ENCODE measurements around the gene TBC1D22A. TPM values are rescaled to one million over a fixed set of nuclear protein-coding genes. Genes with fewer than 3 reads are reported as not detected.

The TBC1D22A gene
- total RNA-seq, 4 donors from 2014 or later = 18.8 to 25.2 (median 23.1) TPM

GRCh38 chr22:46996595-46997310 lies 234.3 kb downstream of the TBC1D22A start:
- intact Hi-C loops (cut with DNase I; ENCODE audit: low total_unique reads) (no loop called here), in situ Hi-C loops (cut with MboI; ENCODE audit: low sequenced_read_pairs in 4 of 4) (no loop called here)
- no peaks in the 10 kb centered on the region for H3K9me3 ChIP-seq
- H3K4me1 ChIP-seq = peaks cover 0 to 4% of the 10 kb centered on the region in 2 donors
- no peak overlapping the region for H3K27ac ChIP-seq
- ATAC-seq (no peak), DNase-seq (no peak)
- no peaks in the 10 kb centered on the region for H3K27me3 ChIP-seq
- no peaks in the 10 kb centered on the region for H3K36me3 ChIP-seq
- TF ChIP-seq POLR2A (IDR thresholded peaks at IDR 0.05) (no peak), CTCF (IDR thresholded peaks at IDR 0.05 in 4 of 5, conservative IDR thresholded peaks at IDR 0.05 in 1 of 5) (no peak)
- no peak overlapping the region for H3K4me3 ChIP-seq

- no peak overlapping the region for H3K4me3 ChIP-seq
- no peaks in the 10 kb centered on the region for H3K9me3 ChIP-seq
- DNase-seq (no peak), ATAC-seq (no peak)
- TF ChIP-seq CTCF (IDR thresholded peaks at IDR 0.05 in 4 of 5, conservative IDR thresholded peaks at IDR 0.05 in 1 of 5) (no peak), POLR2A (IDR thresholded peaks at IDR 0.05) (no peak)
- no peaks in the 10 kb centered on the region for H3K27me3 ChIP-seq
- no peak overlapping the region for H3K27ac ChIP-seq
- H3K36me3 ChIP-seq = no peaks in the 10 kb centered on the region
- H3K4me1 ChIP-seq = peaks cover 0 to 4% of the 10 kb centered on the region in 2 donors
- intact Hi-C loops (cut with DNase I; ENCODE audit: low total_unique reads) (no loop called here), in situ Hi-C loops (cut with MboI; ENCODE audit: low sequenced_read_pairs in 4 of 4) (no loop called here)
Observed at GRCh38 chr22:46997311-46997970, 235.0 kb downstream of the TBC1D22A start.

- in situ Hi-C loops (cut with MboI; ENCODE audit: low sequenced_read_pairs in 4 of 4) = no loop called here
- DNase-seq (no peak), ATAC-seq (no peak)
- intact Hi-C loops (cut with DNase I; ENCODE audit: low total_unique reads) = no loop called here
- no peak for TF ChIP-seq CTCF (IDR thresholded peaks at IDR 0.05 in 4 of 5, conservative IDR thresholded peaks at IDR 0.05 in 1 of 5)
- TF ChIP-seq POLR2A (IDR thresholded peaks at IDR 0.05) = no peak
- H3K27me3 ChIP-seq = no peaks in the 10 kb centered on the region
- H3K36me3 ChIP-seq = no peaks in the 10 kb centered on the region
- peaks cover 0 to 4% of the 10 kb centered on the region in 2 donors for H3K4me1 ChIP-seq
- no peak overlapping the region for H3K4me3 ChIP-seq
- H3K27ac ChIP-seq = no peak overlapping the region
- no peaks in the 10 kb centered on the region for H3K9me3 ChIP-seq
Observed at GRCh38 chr22:46998331-46998730, 235.9 kb downstream of the TBC1D22A start.

GRCh38 chr22:47000256-47000655 lies 237.8 kb downstream of the TBC1D22A start:
- Histone ChIP-seq H3K36me3 (no peaks in the 10 kb centered on the region), H3K9me3 (no peaks in the 10 kb centered on the region), H3K4me1 (no peaks in the 10 kb centered on the region), H3K27ac (no peak overlapping the region), H3K4me3 (no peak overlapping the region), H3K27me3 (no peaks in the 10 kb centered on the region)
- TF ChIP-seq CTCF (IDR thresholded peaks at IDR 0.05 in 4 of 5, conservative IDR thresholded peaks at IDR 0.05 in 1 of 5) = no peak
- TF ChIP-seq POLR2A (IDR thresholded peaks at IDR 0.05) = no peak
- DNase-seq = no peak
- intact Hi-C loops (cut with DNase I; ENCODE audit: low total_unique reads) = no loop called here
- no peak for ATAC-seq
- in situ Hi-C loops (cut with MboI; ENCODE audit: low sequenced_read_pairs in 4 of 4) = no loop called here

Data from gastrocnemius medialis (tissue), 4 donors.